COLO668 (cell line): ENCODE results near the gene TNS4.

Experiments
- DNase-seq: peaks from one replicate; lab custom pipeline; 2025; ENCODE audit not compliant: unreplicated experiment; lab: John Stamatoyannopoulos, UW

Gene TNS4

GRCh38 chr17:40536295-40537171, 35.1 kb upstream of the TNS4 start:
- no peak for DNase-seq

GRCh38 chr17:40535924-40536294, 34.5 kb upstream of the TNS4 start:
- DNase-seq: no peak

- DNase-seq: no peak
Measured at GRCh38 chr17:40535438-40535837, 34.0 kb upstream of the TNS4 start.

- DNase-seq: no peak
Measured at GRCh38 chr17:40534371-40535189, 33.2 kb upstream of the TNS4 start.

- DNase-seq: no peak
Measured at GRCh38 chr17:40533896-40534295, 32.5 kb upstream of the TNS4 start.

- no peak for DNase-seq
Measured at GRCh38 chr17:40532520-40533253, 31.3 kb upstream of the TNS4 start.

- DNase-seq: no peak
Measured at GRCh38 chr17:40531051-40531991, 29.9 kb upstream of the TNS4 start.

GRCh38 chr17:40530531-40530994, 29.1 kb upstream of the TNS4 start:
- DNase-seq: no peak

GRCh38 chr17:40529991-40530390, 28.6 kb upstream of the TNS4 start:
- no peak for DNase-seq

- DNase-seq: no peak
Measured at GRCh38 chr17:40528692-40529417, 27.4 kb upstream of the TNS4 start.

GRCh38 chr17:40526668-40527067, 25.2 kb upstream of the TNS4 start:
- DNase-seq: no peak

GRCh38 chr17:40525294-40525693, 23.9 kb upstream of the TNS4 start:
- no peak for DNase-seq

- no peak for DNase-seq
Measured at GRCh38 chr17:40524243-40524965, 23.0 kb upstream of the TNS4 start.

- DNase-seq: no peak
Measured at GRCh38 chr17:40522961-40523310, 21.5 kb upstream of the TNS4 start.

- DNase-seq: no peak
Measured at GRCh38 chr17:40522250-40522960, 21.0 kb upstream of the TNS4 start.

GRCh38 chr17:40520991-40521453, 19.6 kb upstream of the TNS4 start:
- no peak for DNase-seq

- DNase-seq: no peak
Measured at GRCh38 chr17:40519089-40519775, 17.8 kb upstream of the TNS4 start.
